Fibroblast of the conjunctiva (primary cell): ENCODE measurements around the gene ATG2A.

Source experiments
- DNase-seq: peaks from one replicate; pipeline ENCODE4 v3.0.0-alpha.2; 2010; ENCODE audit warnings: low read depth

ATG2A gene

DNA sequence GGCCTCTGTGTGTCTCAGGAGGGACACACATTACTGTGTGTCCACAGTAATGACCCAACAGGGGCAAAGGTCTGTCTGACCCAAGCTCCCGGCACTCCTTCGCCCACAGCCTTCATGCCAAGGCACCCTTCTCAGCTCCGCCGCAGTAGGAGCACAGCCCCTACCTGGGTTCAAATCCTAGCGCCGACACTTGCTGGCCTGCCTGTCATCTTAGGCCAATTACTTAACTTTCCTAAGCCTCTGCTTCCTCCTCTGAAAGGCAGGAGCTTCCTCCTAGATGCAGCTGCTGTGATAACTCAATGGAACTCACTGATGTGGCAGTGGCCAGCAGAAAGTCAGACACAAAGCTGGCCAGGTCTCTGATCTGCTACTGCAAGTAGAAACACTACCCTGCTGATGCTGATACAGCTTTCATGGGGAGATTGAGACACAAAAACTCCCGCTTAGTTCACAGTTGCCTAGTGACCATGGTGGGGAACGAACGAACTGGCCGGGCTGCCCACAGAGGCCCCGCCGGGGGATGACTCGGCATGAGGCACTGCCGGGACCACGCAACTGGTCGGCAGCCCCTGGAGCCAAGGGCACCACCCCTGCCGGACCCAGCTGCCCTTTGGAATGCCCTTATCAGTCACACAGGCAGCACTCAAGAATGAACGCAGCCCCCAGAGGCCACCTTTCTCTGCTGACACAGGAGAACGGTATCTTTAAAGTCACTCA is 46.7 kb downstream of the ATG2A start:
- no peak for DNase-seq

DNA sequence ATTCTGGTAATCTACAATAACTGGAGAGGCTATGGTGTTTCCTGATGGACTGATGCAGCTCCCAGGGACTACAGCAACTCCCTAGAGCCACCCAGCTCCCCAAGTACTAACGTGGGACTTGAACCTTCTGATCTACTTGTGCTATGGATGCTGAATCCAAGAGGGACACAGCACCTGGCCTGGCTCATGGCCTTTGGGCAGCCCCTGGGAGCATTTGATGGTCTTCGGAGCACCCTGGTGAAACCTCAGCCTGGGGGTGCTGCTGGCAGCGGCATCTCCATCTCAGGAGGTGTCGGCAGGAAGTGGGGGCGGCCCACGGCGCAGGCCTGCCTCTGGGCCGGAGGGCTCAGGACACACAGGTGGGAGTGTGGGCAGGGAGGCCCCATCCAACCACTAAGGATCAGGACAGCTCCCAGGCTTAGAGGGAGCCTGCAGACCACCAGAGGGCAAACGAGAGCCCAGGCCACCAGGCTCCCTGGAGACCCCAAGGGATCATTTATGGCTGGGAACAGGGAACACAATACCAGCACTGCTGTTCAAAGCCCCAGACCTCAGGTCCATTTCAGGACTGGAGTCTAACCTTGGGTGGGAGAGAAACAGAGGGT is 47.3 kb downstream of the ATG2A start:
- DNase-seq, result no peak

DNA sequence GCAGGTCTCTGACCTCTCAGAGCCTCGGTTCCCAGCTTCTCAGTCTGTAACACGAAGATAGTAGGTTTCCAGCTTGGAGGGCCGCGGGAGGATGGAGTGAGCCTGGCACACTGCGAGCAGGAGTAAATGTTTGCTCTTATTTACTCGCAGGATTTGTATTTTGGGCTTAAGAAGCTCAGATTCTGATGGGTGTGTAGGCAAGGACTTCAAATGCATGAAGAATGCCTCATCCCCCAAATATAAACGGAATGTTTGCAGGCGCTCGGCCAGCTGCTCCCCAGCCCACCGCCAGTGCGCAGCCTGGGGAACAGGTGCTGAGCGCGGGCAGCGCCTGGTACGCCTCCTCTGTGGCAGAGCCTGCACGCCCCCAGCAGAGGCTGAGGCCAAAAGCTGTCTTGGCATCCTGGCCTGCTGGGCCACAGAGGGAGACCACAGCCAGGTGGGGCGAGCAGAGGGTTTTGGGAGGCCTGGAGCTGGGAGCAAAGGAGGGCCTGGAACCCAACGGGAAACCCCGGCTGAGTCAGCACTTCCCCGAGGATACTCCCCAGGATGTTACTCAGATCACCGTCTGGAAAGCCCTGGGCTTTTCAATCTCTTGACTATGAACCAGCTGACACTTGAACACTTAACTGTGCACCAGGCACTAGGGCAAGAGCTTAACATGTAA is 48.0 kb downstream of the ATG2A start:
- no peak for DNase-seq

DNA sequence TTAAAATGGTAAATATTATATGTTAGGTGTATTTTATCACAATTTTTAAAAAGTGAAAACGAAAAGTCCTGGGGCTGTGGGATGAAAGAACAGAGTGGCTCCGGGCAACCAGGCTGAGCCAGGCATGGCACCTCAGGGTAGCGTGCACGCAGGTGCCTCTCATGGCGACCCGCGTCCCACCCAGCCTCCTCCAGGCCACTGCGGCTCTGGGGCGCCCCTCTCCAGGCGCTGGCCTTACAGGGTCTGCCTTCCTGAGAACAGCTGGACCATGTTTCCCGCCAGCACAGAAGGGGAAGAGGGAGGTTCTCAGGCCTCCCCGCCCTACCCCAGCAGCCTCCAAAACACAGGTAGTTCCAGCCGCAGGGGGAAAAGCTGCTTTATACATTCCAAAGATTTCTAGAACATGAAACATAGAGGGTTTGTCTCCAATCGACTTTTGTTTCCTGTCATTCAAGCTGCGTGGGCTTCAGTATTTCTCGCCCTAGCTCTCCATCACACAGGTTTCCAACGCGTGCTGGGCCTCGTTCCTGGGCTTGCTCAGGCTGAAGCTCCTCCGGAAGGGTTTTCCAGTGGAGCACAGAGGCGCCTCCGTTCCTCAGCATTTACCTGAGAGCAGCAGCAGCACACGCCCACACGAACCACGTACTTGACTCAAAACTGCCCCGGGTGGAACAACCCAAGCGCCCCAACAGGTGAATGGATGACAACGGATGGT is 49.1 kb downstream of the ATG2A start:
- DNase-seq, result no peak

DNA sequence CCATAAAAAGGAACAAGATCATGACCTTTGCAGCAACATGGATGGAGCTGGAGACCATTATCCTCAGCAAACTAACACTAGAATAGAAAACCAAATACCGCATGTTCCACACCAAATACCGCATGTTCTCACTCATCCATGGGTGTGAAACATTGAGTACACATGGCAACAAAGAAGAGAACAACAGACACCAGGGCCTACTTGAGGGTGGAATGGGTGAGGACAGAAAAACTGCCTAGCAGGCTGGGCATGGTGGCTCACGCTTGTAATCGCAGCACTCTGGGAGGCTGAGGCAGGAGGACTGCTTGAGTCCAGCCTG is 50.9 kb downstream of the ATG2A start:
- no peak for DNase-seq

DNA sequence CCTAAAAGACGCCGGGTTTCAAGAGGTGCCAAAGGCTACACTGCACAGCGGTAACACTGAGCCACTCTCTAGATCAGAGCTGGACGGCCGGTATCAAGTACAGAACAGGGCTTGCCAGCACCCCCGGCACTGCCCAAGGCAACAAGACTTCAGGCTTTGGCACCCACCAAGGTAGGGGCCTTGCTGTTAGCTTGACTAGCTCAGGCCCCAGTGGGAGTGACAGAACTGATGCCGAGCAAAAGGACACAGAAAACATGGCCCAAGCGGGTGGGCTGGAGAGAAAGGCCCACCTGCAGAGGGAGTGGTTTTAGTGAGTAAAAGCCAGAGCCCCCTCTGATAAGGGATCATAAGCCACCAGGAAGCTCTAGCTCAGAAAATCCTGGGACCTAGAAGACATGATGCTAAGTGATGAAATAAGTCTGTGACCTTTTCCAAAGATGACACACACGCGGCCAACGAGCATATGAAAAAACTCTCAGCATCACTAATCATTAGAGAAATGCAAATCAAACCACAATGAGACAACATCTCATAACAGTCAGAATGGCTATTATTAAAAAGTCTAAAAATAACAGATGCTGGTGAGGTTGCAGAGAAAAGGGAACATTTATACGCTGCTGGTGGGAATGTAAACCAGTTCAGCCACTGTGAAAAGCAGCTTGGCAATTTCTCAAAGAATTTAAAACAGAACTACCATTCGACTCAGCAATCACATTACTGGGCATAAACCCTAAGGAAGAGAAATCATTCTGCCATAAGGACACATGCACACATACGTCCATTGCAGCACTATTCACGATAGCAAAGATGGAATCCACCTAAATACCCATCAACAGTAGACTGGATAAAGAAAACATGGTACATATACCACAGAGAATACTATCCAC is 51.5 kb downstream of the ATG2A start:
- DNase-seq, result no peak

DNA sequence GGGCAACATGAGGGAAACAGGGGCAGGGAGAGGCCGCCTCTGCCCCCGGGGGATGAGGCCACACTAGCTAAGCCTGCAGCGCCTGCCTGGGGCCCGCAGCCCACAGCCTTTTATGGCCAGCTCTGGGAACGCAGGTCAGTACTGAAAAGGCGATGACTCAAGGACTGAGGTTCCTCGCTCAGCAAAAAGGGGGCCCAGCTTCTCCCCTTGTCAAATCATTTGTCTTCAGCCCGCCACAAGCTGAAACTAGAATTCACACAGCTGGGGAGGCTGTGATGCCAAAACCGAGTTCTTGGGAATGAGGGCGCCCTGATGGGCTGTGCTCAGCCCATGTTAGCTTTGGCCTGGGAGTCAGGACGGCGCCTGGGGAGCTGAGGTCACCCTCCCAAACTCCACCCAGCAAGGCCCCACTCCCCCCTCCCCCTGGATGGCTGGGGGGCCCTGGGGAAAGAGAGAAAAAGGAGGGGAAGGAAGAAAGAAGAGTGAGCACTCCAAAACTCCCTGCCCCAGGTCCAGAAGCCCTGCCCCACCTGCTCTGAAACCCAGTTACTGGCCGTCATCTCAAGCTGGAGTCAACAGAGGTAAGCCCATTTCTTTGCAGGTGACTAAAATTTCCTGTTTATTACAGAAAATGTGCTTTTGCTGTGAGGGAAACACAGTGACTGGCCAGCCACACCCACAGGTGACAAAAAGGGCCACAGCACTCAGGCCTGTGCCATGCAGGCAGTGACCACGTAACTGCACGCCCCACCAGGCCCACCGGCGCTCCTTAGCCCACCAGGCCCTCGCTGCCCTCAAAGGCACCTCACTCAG is 52.3 kb downstream of the ATG2A start:
- DNase-seq, result peak; percentile 85

DNA sequence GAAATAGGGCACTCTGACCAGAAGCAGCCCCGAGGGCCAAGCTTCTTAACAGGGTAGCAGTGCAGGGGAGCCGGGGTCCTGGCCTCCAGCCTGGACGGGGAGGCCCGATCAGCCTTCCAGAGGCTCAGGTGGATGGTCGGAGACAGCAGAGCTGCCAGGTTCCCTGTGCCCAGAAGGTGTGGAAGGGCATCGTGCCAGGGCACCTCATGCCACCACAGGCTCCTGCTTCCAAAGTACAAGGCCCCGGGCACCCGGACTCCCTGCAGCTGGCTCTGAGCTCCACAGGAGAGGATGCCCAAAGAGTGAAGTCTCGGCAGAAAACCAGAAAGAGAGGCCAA is 52.9 kb downstream of the ATG2A start:
- DNase-seq, result no peak

DNA sequence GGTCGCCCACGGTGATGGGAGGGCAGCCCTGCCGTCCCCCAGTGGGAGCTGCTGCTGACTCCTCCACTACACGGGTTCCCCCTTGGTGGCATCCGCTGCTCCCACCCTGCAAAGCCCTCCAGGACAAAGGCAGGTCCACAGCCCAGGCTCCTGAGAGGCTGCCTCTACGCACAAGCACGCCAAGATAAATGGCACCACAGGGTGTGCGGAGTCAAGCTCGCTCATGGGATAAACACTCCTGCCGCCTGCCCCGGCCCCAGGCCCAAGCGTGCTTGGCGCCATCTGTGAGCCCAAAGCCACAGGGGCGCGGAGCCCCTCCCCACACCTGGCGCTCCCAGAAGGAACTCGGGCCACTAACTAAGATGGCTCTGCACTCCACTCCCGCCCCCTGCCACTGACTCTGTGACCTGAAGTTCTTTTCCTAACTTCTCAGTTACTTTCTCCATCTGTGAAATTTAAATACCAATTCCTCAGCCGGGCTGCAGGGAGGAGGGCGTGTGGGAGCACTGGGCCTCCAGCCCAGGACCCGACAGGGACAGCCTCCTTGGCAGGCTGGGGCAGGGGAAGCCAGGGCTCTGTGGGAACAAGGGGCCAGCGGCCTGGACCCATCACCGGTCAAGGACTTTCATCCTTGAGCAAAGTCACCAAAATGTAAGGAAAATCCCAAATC is 53.5 kb downstream of the ATG2A start:
- DNase-seq, result no peak

DNA sequence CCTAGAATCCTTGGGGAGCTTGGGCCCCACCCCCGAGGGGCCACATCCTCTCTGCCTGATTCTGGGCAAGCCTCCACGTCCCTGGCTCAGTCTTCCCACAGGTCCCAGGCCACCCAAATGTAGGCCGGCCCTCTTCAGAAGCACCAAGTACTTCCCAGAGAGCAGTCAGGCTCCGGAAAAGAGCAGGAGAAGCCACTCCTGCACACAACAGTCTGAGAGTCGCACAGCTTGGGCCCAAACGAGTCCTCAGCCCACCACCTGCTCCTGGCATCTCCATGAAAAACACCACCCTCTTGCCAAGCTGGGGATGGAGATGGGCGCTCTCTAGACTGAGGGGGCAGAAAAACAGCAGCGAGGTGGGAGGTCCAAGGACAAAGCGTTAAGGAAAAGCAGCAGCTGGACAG is 54.0 kb downstream of the ATG2A start:
- DNase-seq, result no peak

DNA sequence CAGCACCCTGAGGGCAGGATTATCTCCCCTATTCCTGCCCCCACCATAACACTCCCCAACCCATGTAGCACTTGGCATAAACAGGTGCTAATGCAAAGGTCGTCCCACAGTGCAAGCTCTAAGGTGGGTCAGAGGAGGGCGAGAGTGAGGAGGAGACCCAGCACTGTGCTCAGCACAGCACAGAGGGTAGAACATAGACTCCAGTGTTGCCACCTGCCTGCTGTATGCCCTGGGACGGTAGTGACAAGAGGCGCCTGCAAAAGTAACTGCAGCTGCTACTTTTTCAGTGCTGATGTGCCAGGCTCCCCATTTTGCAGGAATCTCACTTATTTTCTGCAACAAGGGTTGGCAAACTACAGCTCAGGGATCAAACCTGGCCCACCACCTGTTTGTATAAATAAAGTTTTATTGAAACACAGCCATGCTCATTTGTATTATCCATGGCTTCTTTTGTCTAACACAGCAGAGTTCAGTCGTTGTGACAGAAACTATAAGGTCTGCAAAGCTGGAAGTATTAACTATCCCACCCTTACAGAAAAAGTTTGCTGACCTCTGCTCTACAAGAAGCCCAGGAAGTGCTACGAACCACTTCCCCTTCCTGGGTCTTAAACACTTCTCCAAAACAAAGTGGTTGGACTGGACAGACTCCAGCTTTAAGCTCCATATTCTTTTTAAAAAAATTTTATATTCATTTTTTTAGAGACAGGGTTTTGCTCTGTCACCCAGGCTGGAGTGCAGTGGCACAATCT is 55.6 kb downstream of the ATG2A start:
- no peak for DNase-seq

DNA sequence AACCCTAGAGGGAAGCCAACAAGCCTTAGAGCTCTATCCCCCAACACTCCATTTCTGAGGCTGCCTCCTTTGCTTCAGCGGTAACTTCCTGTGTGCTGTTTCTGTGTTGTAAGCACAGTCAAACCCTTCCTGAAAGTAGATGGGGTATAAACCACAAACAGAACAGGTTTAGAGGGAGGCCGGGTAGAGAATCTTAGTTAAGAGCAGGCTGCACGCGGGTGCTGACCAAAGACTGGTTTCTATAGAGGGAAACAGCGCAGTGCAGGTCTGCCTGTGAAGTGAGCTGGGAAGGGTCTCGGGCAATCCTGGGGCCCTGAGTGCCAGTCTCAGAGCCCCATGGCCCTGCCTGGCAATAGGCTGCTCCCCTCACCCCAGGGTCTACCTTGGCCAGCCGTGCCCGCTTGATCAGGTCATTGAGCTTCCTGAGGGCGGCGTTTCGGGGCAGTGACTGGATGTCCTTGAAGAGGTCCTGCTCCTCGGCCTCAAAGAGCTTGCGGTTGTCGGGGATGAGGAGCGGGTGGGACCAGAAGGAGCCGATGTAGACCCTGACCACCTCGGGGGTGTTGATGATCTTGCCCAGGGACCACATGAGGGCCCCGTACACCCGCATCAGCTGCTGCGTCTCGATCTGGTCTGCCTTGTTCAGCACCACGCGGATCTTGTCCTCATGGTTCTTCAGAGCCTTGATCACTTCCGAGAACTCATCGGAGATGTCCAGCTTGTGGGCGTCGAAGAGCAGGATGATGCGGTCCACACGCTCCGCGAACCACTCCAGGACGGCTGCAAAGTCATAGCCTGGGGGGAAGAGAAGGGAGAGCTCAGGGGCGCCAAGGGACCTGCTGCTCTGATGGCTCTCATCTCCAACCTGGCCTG is 57.2 kb downstream of the ATG2A start:
- no peak for DNase-seq

DNA sequence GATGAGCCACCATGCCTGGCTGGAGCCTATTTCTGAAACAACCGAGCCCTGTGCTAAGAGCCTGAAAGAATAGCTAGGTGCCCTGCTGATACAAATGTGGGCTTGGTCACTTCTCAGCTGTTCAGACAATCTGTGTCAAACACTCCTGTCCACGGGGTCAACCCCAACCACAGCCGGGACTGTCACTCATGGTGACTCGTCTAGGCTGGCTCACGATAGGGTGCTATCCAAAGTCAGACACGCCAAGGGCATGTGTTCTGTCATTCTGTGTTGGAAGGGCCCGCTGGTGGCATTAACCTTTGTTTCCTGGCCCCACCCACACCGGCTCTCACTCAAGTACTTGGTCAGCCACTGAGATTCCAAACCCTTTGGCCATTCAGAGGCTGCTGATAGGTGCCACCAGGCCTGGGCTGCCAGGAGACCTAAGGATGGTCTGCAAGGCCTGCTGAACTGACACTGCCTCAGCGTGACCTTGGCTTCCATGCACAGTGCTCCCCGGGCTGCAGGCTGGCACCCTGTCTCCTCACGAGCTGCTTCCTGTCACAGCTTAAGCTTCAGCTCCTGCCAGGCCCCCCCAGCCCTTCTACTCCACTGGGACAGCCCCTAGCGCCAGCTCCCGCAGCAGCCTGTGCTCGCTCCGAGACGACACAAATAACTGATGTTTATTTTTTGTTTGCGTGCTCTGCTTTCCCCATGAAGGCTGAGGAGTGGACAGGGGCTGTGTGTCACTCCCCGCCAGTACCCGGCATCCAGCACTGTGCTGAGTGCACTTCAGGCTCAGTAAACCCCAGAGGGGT is 58.3 kb downstream of the ATG2A start:
- DNase-seq, result no peak

DNA sequence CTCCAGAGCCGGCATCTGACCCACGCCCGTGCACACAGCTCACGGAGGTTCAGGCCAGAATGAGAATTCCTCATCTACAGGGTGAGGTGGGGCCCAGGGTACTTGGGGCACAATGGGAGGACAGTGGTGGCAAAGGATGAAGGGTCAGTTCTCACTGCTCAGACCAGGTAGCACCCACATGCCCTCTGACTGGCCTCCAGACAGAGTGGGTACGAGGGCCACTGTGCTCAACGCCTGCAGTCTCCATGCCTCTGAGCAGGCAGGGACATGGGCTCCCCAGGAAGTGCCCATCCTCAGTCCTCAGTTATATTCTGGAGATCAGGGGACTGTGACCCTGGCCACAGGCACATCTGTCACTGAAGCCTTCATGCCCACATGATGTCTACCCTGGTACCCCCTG is 59.5 kb downstream of the ATG2A start:
- no peak for DNase-seq

DNA sequence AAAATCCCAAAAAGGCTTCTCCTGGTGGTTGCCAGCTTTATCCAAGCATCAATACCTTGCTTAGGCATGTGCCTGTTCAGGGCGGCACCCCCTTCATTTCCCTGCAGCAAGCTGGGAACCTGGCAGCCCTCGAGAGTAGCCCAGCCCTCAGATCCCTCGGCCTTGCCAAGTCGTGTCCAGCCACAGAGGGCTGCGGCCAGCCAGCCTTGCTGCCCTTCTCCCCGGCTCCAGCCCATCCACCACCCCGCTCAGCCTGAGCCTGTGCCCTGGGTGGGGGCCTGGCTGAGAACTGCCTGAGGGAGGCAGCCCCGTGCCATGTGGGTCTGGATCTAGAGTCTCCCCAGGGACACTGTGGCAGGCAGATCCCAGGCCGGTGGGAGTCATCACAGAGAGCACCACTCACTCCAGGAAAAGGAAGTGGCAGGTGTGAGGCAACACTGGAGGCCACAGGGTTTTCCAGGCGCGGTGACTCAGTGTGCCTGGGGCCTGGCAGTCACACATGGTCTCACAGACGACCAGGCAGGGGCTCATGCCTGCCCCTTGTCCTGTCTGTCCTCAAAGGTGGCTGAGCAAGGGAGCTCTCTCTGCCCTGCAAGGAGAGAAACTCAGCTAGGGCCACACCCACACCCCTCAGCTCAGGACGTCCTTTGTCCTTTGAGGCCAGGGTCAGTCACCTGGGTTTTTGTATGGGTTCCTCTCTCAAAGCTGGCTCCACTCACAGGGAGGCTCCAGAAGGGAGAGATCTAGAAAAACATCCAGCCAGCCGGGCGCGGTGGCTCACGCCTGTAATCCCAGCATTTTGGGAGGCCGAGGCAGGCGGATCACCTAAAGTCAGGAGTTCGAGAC is 60.4 kb downstream of the ATG2A start:
- no peak for DNase-seq

DNA sequence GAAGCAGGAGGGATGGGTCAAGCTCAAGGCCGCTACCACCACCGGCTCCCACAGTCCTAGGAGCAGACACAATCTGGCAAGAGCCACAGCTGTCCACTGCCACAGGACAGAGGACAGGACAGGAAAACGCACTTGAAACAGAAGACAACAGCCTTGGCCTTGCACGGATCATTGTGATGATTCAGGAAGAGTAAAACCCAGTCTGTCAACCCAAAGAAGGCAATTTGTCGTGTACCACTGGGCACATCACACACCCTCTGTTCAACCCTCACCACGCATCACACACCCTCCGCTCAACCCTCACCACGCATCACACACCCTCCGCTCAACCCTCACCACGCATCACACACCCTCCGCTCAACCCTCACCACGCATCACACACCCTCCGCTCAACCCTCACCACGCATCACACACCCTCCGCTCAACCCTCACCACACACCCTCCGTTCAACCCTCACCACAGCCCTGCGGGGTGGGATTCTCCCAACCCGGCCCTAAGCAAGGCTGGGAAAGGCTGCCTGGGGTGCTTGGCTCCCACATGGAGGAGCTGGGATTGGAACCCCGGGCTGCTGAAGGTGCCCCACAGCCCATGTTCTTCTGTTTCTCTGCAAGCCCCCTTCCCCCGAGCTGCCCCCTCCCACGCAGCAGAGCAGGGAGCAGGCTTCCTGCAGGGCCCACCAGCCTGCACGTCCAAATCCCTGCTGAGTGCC is 61.3 kb downstream of the ATG2A start:
- no peak for DNase-seq
